ENCODE measurements around the gene PSMG2. TPM values are rescaled to one million over a fixed set of nuclear protein-coding genes. Genes with fewer than 3 reads are reported as not detected.
A peak's percentile ranks its signal among the peaks of the same experiment; 100 is the strongest.

PSMG2 gene
- total and polyA plus RNA-seq, 9 of the 15 experiments (the other 6 are each of a cell fraction or from before 2014, with no cell fraction given): 59.9 to 271 (median 111) TPM

- TF ChIP-seq HINFP (tag; conservative IDR thresholded peaks at IDR 0.05; ENCODE audit: low read depth): no peak
These were observed 39.6 kb downstream of the PSMG2 start (continued) for GRCh38 chr18:12742453-12742852.

- intact Hi-C loops (cut with micrococcal nuclease): loop anchor here (1.0 kb wide), 3 partner anchors 23 to 190 kb away; no protein-coding TSS in a partner anchor
- H3K4me1 ChIP-seq (replicated peaks in 1 of 2; ENCODE audit: control insufficient read depth in 2 of 2, insufficient read depth in 2 of 2, low read length in 2 of 2): peaks cover 5 to 8% of the 10 kb centered on the region in 2 experiments
- no peak overlapping the region for H2AFZ ChIP-seq (ENCODE audit: low read depth, low read length)
- ChIA-PET CTCF (ENCODE audit: low intra/inter-chr PET ratio) (interaction anchor here (0.6 to 3.1 kb wide), 5 partner anchors 20 to 192 kb away, joined by 3 to 28 read pairs (median 4); no protein-coding TSS in a partner anchor), POLR2A (interaction anchor here (0.6 to 1.5 kb wide), 3 partner anchors 25 to 191 kb away, joined by 3 read pairs; no protein-coding TSS in a partner anchor)
- H3K79me2 ChIP-seq (ENCODE audit: control insufficient read depth, insufficient read depth, low read length): no peaks in the 10 kb centered on the region
- peak; percentile 81 for FAIRE-seq
- BruUV-seq (replicated peaks): no TSS peak
- H3K9me3 ChIP-seq (replicated peaks; ENCODE audit: control insufficient read depth, insufficient read depth, low read depth, low read length): no peaks in the 10 kb centered on the region
- in situ Hi-C loops (cut with MboI): no loop called here
- no peak overlapping the region for H3K9ac ChIP-seq (ENCODE audit: insufficient read depth in 1 of 2, low read depth in 2 of 2, low read length in 2 of 2)
- no peak overlapping the region for H3K4me2 ChIP-seq (ENCODE audit: insufficient read depth, low read length)
- peak; percentile 82 for ATAC-seq
- H3K4me3 ChIP-seq: no peak overlapping the region
- no peaks in the 10 kb centered on the region for H4K20me1 ChIP-seq (replicated peaks; ENCODE audit: control insufficient read depth, insufficient read depth, low read length)
- no peak overlapping the region for H3K27ac ChIP-seq (ENCODE audit: extremely low read depth, low read depth, low read length)
- H3K9me1 ChIP-seq (ENCODE audit: control insufficient read depth, insufficient read depth, low read length): no peaks in the 10 kb centered on the region
- no peaks in the 10 kb centered on the region for H3K36me3 ChIP-seq (ENCODE audit: control insufficient read depth, insufficient read depth, low read length)
- peak in 3 of 4 experiments; percentile 26 to 54 (median 45) for DNase-seq (ENCODE audit: extremely low read depth in 1 of 4, low spot score in 3 of 4)
- 11% methylated on average over 2 of the region's 2 CpGs for WGBS (ENCODE audit: insufficient coverage, low coverage, missing lambda C conversion rate)
- no peaks in the 10 kb centered on the region for H3K27me3 ChIP-seq (ENCODE audit: control insufficient read depth in 2 of 2, insufficient read depth in 2 of 2, low read length in 2 of 2)
- no peak for TF ChIP-seq ZBTB49 (CRISPR knock-in tag; IDR thresholded peaks at IDR 0.05; ENCODE audit: borderline replicate concordance)
- no peak for TF ChIP-seq STAT5A (IDR thresholded peaks at IDR 0.05; ENCODE audit: borderline replicate concordance, low read length)
- TF ChIP-seq SMC3 (conservative IDR thresholded peaks at IDR 0.05; ENCODE audit: insufficient read depth, low read depth, low read length): peak; percentile 45
- no peak for TF ChIP-seq ZNF347 (CRISPR knock-in tag; IDR thresholded peaks at IDR 0.05; ENCODE audit: low read depth)
- TF ChIP-seq GTF2E2 (tag; IDR thresholded peaks at IDR 0.05): no peak
- no peak for TF ChIP-seq XRCC4 (IDR thresholded peaks at IDR 0.05; ENCODE audit: extremely low read depth, insufficient read depth, insufficient read length)
These were observed 41.3 kb downstream of the PSMG2 start for GRCh38 chr18:12744103-12744502.

Data from K562 (cell line).